CD14-positive monocyte (primary cell): ENCODE measurements around the gene SIMC1. TPM values are rescaled to one million over a fixed set of nuclear protein-coding genes. Genes with fewer than 3 reads are reported as not detected.
"Not testable (repeated sequence)": the region's sequence is repeated elsewhere in the genome, so short reads cannot be mapped to it uniquely, and the experiment has no call there.

Experiments
- DNase-seq, 3 donors: peaks; one replicate each; pipeline ENCODE4 v3.0.0-alpha.2; 2011 to 2022
- H2AFZ ChIP-seq: 2 replicates; pipeline ENCODE4 v1.6.0; 2012; ENCODE audit warnings: mild to moderate bottlenecking, low read depth, low read length, inconsistent platforms; ENCODE audit not compliant: insufficient read depth, poor library complexity, severe bottlenecking
- H3K27ac ChIP-seq, 2 donors: 1 replicate in 1 of 2; 2 replicates in 1 of 2; pipeline ENCODE4 v1.5.1; 2012 to 2013; ENCODE audit warnings: low read length in 2 of 2, control low read depth in 1 of 2, inconsistent platforms in 1 of 2, low read depth in 1 of 2, mild to moderate bottlenecking in 1 of 2
- H3K27me3 ChIP-seq, 2 donors: one replicate each; pipeline versions ENCODE4 v1.6.0 to v1.6.1; 2011 to 2013; ENCODE audit warnings: low read length in 2 of 2; ENCODE audit not compliant: control insufficient read depth in 2 of 2, insufficient read depth in 2 of 2
- H3K36me3 ChIP-seq, 2 donors: replicated peaks in 1 of 2; 1 replicate in 1 of 2; 2 replicates in 1 of 2; pipeline versions ENCODE4 v1.5.1 to v1.6.1; 2012 to 2013; ENCODE audit warnings: low read length in 2 of 2, control low read depth in 1 of 2, inconsistent platforms in 1 of 2, mild to moderate bottlenecking in 1 of 2; ENCODE audit not compliant: insufficient read depth in 2 of 2, control insufficient read depth in 1 of 2
- H3K4me1 ChIP-seq, 2 donors: 1 replicate in 1 of 2; 2 replicates in 1 of 2; pipeline versions ENCODE4 v1.5.1 to v1.6.1; 2012 to 2013; ENCODE audit warnings: low read length in 2 of 2, control low read depth in 1 of 2, inconsistent platforms in 1 of 2, mild to moderate bottlenecking in 1 of 2, moderate library complexity in 1 of 2; ENCODE audit not compliant: insufficient read depth in 2 of 2, control insufficient read depth in 1 of 2
- H3K4me2 ChIP-seq: replicated peaks from 2 replicates; pipeline ENCODE3; 2012; ENCODE audit warnings: low read length, moderate library complexity, mild to moderate bottlenecking; ENCODE audit not compliant: poor library complexity, severe bottlenecking; ENCODE audit errors: extremely low read depth
- H3K4me3 ChIP-seq, 3 experiments: fragments of 200-600 bp in 1 of 3; sonication (generic) in 1 of 3; replicated peaks in 1 of 3; 1 replicate in 2 of 3; 2 replicates in 1 of 3; pipeline ENCODE4 v1.5.1; 2011 to 2013; ENCODE audit warnings: low read length in 3 of 3, mild to moderate bottlenecking in 3 of 3, control low read depth in 2 of 3, low read depth in 2 of 3, inconsistent platforms in 1 of 3, moderate library complexity in 1 of 3
- H3K79me2 ChIP-seq: 2 replicates; pipeline ENCODE4 v1.6.0; 2012; ENCODE audit warnings: mild to moderate bottlenecking, control low read depth, inconsistent platforms, low read length, moderate library complexity; ENCODE audit not compliant: insufficient read depth
- H3K9ac ChIP-seq: 2 replicates; pipeline ENCODE4 v1.6.0; 2017; ENCODE audit warnings: low read length, mild to moderate bottlenecking; ENCODE audit not compliant: insufficient read depth, poor library complexity, severe bottlenecking
- H3K9me3 ChIP-seq, 2 donors: replicated peaks in 1 of 2; 1 replicate in 1 of 2; 2 replicates in 1 of 2; pipeline versions ENCODE4 v1.5.1 to v1.6.1; 2012 to 2013; ENCODE audit warnings: low read length in 2 of 2, control low read depth in 1 of 2; ENCODE audit not compliant: control insufficient read depth in 1 of 2, insufficient read depth in 1 of 2
- H4K20me1 ChIP-seq: 2 replicates; pipeline ENCODE4 v1.6.0; 2012; ENCODE audit warnings: mild to moderate bottlenecking, low read length, control low read depth, moderate library complexity; ENCODE audit not compliant: insufficient read depth
- H3K27ac Mint-ChIP-seq, 7 donors: one replicate each; pipeline ENCODE4 v1.8.0; 2020; ENCODE audit warnings: mild to moderate bottlenecking in 7 of 7, mixed read lengths in 7 of 7, moderate library complexity in 6 of 7, inconsistent platforms in 2 of 7
- H3K27me3 Mint-ChIP-seq, 3 donors: one replicate each; pipeline ENCODE4 v1.8.0; 2021 to 2022; ENCODE audit warnings: low read depth in 3 of 3, mild to moderate bottlenecking in 3 of 3, mixed read lengths in 3 of 3, moderate library complexity in 3 of 3, inconsistent platforms in 1 of 3
- H3K36me3 Mint-ChIP-seq, 2 donors: one replicate each; pipeline ENCODE4 v1.8.0; 2020; ENCODE audit warnings: mixed read lengths in 2 of 2, inconsistent platforms in 1 of 2, mild to moderate bottlenecking in 1 of 2
- H3K4me1 Mint-ChIP-seq: one replicate; pipeline ENCODE4 v1.8.0; 2020; ENCODE audit warnings: mild to moderate bottlenecking, mixed read lengths
- H3K4me3 Mint-ChIP-seq, 2 donors: one replicate each; pipeline ENCODE4 v1.8.0; 2020; ENCODE audit warnings: mild to moderate bottlenecking in 2 of 2, mixed read lengths in 2 of 2, moderate library complexity in 1 of 2
- H3K9me3 Mint-ChIP-seq, 7 donors: one replicate each; pipeline ENCODE4 v1.8.0; 2020 to 2022; ENCODE audit warnings: mixed read lengths in 7 of 7, mild to moderate bottlenecking in 6 of 7, moderate library complexity in 6 of 7, inconsistent platforms in 2 of 7
- WGBS: methylation state at CpG from one replicate; pipeline ENCODE4 v1.1.5; 2013; ENCODE audit warnings: missing lambda C conversion rate; ENCODE audit not compliant: insufficient coverage; 5-methylcytosine and 5-hydroxymethylcytosine counted together
- intact Hi-C, 2 donors: fragments of 100-400 bp; cut with micrococcal nuclease; formaldehyde crosslinking; loops; one replicate each; pipeline versions ENCODE4 v1.15.0 to v1.15.1; 2023
- polyA plus RNA-seq, 3 donors: library from polyadenylated mRNA; depleted of rRNA in 1 of 3; unstranded in 2 of 3; stranded (reverse) in 1 of 3; fragments of 300-500 nt in 2 of 3; fragments of >200 nt in 1 of 3; fragmentation: Illumina TruSeq in 2 of 3; gene quantifications; 1 replicate in 2 of 3; 2 replicates in 1 of 3; pipeline ENCODE4 v1.2.3, GENCODE V29; 2012 to 2021

SIMC1 gene
- polyA plus RNA-seq, 3 donors: 2.3 to 8.4 (median 3.7) TPM

- H3K4me3 Mint-ChIP-seq, H3K27ac ChIP-seq, H3K4me2 ChIP-seq, H3K9me3 ChIP-seq, H3K4me3 ChIP-seq, H2AFZ ChIP-seq, intact Hi-C loops, DNase-seq, H3K36me3 ChIP-seq, H3K4me1 Mint-ChIP-seq, H3K9me3 Mint-ChIP-seq, H3K9ac ChIP-seq, H3K27ac Mint-ChIP-seq, H3K4me1 ChIP-seq, H3K27me3 ChIP-seq, H3K36me3 Mint-ChIP-seq, H4K20me1 ChIP-seq, H3K79me2 ChIP-seq: not testable (repeated sequence)
- peaks cover 12 to 30% (median 12%) of the 10 kb centered on the region in 3 donors for H3K27me3 Mint-ChIP-seq
- 80% methylated on average over 5 of the region's 23 CpGs for WGBS
These were observed 23.7 kb upstream of the SIMC1 start for GRCh38 chr5:176214466-176215021.

GRCh38 chr5:176216393-176216916, 21.8 kb upstream of the SIMC1 start:
- peak overlapping the region in 1 of 2 donors; percentile 22 for H3K4me3 Mint-ChIP-seq
- peaks cover 12 to 30% (median 12%) of the 10 kb centered on the region in 3 donors for H3K27me3 Mint-ChIP-seq
- H3K9me3 ChIP-seq, H3K36me3 ChIP-seq, H3K4me1 Mint-ChIP-seq, H3K27ac ChIP-seq, H3K4me1 ChIP-seq, H3K4me3 ChIP-seq, H3K27me3 ChIP-seq, H2AFZ ChIP-seq, H3K9ac ChIP-seq, H3K79me2 ChIP-seq, H3K4me2 ChIP-seq, DNase-seq, H3K9me3 Mint-ChIP-seq, H4K20me1 ChIP-seq, H3K27ac Mint-ChIP-seq, intact Hi-C loops, H3K36me3 Mint-ChIP-seq: not testable (repeated sequence)
- WGBS: 73% methylated on average over 4 of the region's 9 CpGs

GRCh38 chr5:176217188-176217729, 21.0 kb upstream of the SIMC1 start:
- H3K4me2 ChIP-seq, H3K4me1 ChIP-seq, H3K4me1 Mint-ChIP-seq, intact Hi-C loops, H3K27ac Mint-ChIP-seq, H3K27me3 ChIP-seq, H3K4me3 Mint-ChIP-seq, H3K9ac ChIP-seq, H3K79me2 ChIP-seq, H3K36me3 ChIP-seq, H3K27ac ChIP-seq, H3K9me3 ChIP-seq, H3K4me3 ChIP-seq, DNase-seq, H2AFZ ChIP-seq, H3K36me3 Mint-ChIP-seq, H4K20me1 ChIP-seq: not testable (repeated sequence)
- Mint-ChIP-seq H3K27me3 (peaks cover 10 to 24% (median 12%) of the 10 kb centered on the region in 3 donors), H3K9me3 (peaks cover 4 to 13% (median 6%) of the 10 kb centered on the region in 7 donors)
- WGBS: no CpG with 5 or more reads among the region's 5 CpGs

GRCh38 chr5:176217764-176218163, 20.5 kb upstream of the SIMC1 start:
- H3K79me2 ChIP-seq, H3K36me3 ChIP-seq, H3K4me1 ChIP-seq, H3K4me3 Mint-ChIP-seq, H4K20me1 ChIP-seq, H3K27me3 ChIP-seq, H3K27ac Mint-ChIP-seq, H3K9ac ChIP-seq, H3K4me1 Mint-ChIP-seq, DNase-seq, H3K27ac ChIP-seq, H2AFZ ChIP-seq, H3K9me3 ChIP-seq, H3K4me3 ChIP-seq, H3K4me2 ChIP-seq, H3K36me3 Mint-ChIP-seq, intact Hi-C loops: not testable (repeated sequence)
- H3K9me3 Mint-ChIP-seq: peaks cover 4 to 13% (median 6%) of the 10 kb centered on the region in 7 donors
- no CpG with 5 or more reads among the region's 2 CpGs for WGBS
- H3K27me3 Mint-ChIP-seq: peaks cover 9 to 24% (median 10%) of the 10 kb centered on the region in 3 donors
